ENCODE data around the gene WNT7A.
"Not testable (repeated sequence)": the region's sequence is repeated elsewhere in the genome, so short reads cannot be mapped to it uniquely, and the experiment has no call there.

Gene WNT7A

GRCh38 chr3:13865106-13865505 lies 14.8 kb downstream of the WNT7A start:
- no peak for DNase-seq

- DNase-seq, result no peak
Measured at GRCh38 chr3:13863965-13864595, 15.8 kb downstream of the WNT7A start.

- DNase-seq, result no peak
Measured at GRCh38 chr3:13863382-13863952, 16.4 kb downstream of the WNT7A start.

GRCh38 chr3:13861461-13861860 lies 18.4 kb downstream of the WNT7A start:
- DNase-seq, result no peak

- no peak for DNase-seq
Measured at GRCh38 chr3:13860001-13860400, 19.9 kb downstream of the WNT7A start.

GRCh38 chr3:13858768-13859520 lies 20.9 kb downstream of the WNT7A start:
- DNase-seq, result no peak

GRCh38 chr3:13857702-13858380 lies 22.0 kb downstream of the WNT7A start:
- no peak for DNase-seq

- not testable (repeated sequence) for DNase-seq
Measured at GRCh38 chr3:13856628-13857027, 23.2 kb downstream of the WNT7A start.

GRCh38 chr3:13856006-13856405 lies 23.9 kb downstream of the WNT7A start:
- DNase-seq, result no peak

- no peak for DNase-seq
Measured at GRCh38 chr3:13854492-13854891, 25.4 kb downstream of the WNT7A start.

GRCh38 chr3:13853978-13854296 lies 25.9 kb downstream of the WNT7A start:
- no peak for DNase-seq

- DNase-seq, result no peak
Measured at GRCh38 chr3:13853256-13853977, 26.5 kb downstream of the WNT7A start.

- no peak for DNase-seq
Measured at GRCh38 chr3:13852638-13853009, 27.2 kb downstream of the WNT7A start.

- no peak for DNase-seq
Measured at GRCh38 chr3:13851997-13852637, 27.8 kb downstream of the WNT7A start.

GRCh38 chr3:13851091-13851849 lies 28.6 kb downstream of the WNT7A start:
- no peak for DNase-seq

GRCh38 chr3:13850161-13850945 lies 29.5 kb downstream of the WNT7A start:
- no peak for DNase-seq

- DNase-seq, result no peak
Measured at GRCh38 chr3:13849018-13849417, 30.9 kb downstream of the WNT7A start.

- no peak for DNase-seq
Measured at GRCh38 chr3:13846716-13847570, 32.9 kb downstream of the WNT7A start.

- no peak for DNase-seq
Measured at GRCh38 chr3:13846238-13846637, 33.6 kb downstream of the WNT7A start.

- DNase-seq, result no peak
Measured at GRCh38 chr3:13845806-13846205, 34.1 kb downstream of the WNT7A start.

Measured in T1000 (cell line).